HEK293 (cell line): ENCODE measurements around the gene ELANE.

Source experiments
- CTCF ChIA-PET: fragments of 350-600 bp; formaldehyde crosslinking; extraction: SDS; loops from one replicate; lab custom pipeline; 2021; ENCODE audit warnings: antibody characterized with exemption; lab: Yijun Ruan, JAX
- POLR2A ChIA-PET: fragments of 300-600 bp; formaldehyde crosslinking; extraction: SDS; loops from one replicate; lab custom pipeline; 2020; ENCODE audit warnings: antibody characterized with exemption, inconsistent platforms; lab: Yijun Ruan, JAX
- H3K27ac ChIP-seq: fragments of 200-500 bp; sonication (Bioruptor generic); 2 replicates; pipeline ENCODE4 v1.5.1; 2014; ENCODE audit warnings: low read depth, low read length, control low read depth, inconsistent platforms; ENCODE audit errors: extremely low read depth
- H3K36me3 ChIP-seq, 2 experiments: fragments of 200-500 bp in 1 of 2; sonication (Bioruptor generic) in 1 of 2; 1 replicate in 1 of 2; 2 replicates in 1 of 2; pipeline ENCODE4 v1.5.1; 2014 to 2017; ENCODE audit warnings: inconsistent platforms in 2 of 2, low read length in 2 of 2; ENCODE audit not compliant: control insufficient read depth in 2 of 2, insufficient read depth in 1 of 2
- H3K4me1 ChIP-seq: fragments of 200-500 bp; sonication (Bioruptor generic); 2 replicates; pipeline ENCODE4 v1.5.1; 2014; ENCODE audit warnings: mild to moderate bottlenecking, low read length, inconsistent platforms; ENCODE audit not compliant: control insufficient read depth, insufficient read depth
- H3K4me3 ChIP-seq: 2 replicates; pipeline ENCODE4 v1.5.1; 2011; ENCODE audit warnings: low read depth, mild to moderate bottlenecking, control low read depth, low read length, moderate library complexity
- H3K9me3 ChIP-seq: fragments of 200-500 bp; sonication (Bioruptor generic); 2 replicates; pipeline ENCODE4 v1.5.1; 2014; ENCODE audit warnings: low read depth, low read length, inconsistent platforms; ENCODE audit not compliant: control insufficient read depth, insufficient read depth
- HIC1 ChIP-seq: fragments of 450-650 bp; formaldehyde crosslinking; IDR thresholded peaks from 2 replicates; pipeline ENCODE4 v1.5.1; 2016; ENCODE audit warnings: missing biosample characterization, missing genetic modification characterization
- IKZF3 ChIP-seq: fragments of 450-650 bp; IDR thresholded peaks from 2 replicates; pipeline ENCODE4 v1.5.0; 2018; ENCODE audit warnings: missing biosample characterization, mild to moderate bottlenecking, missing genetic modification characterization, moderate library complexity
- KLF10 ChIP-seq: fragments of 450-650 bp; IDR thresholded peaks from 2 replicates; pipeline ENCODE4 v1.5.1; 2018; ENCODE audit warnings: missing biosample characterization, mild to moderate bottlenecking, missing genetic modification characterization
- KLF17 ChIP-seq: fragments of 450-650 bp; formaldehyde crosslinking; IDR thresholded peaks from 2 replicates; pipeline ENCODE4 v1.5.1; 2016; ENCODE audit warnings: missing biosample characterization, missing genetic modification characterization
- PATZ1 ChIP-seq: fragments of 450-650 bp; formaldehyde crosslinking; IDR thresholded peaks from 2 replicates; pipeline ENCODE4 v1.5.1; 2016; ENCODE audit warnings: missing biosample characterization, missing genetic modification characterization
- YY2 ChIP-seq: fragments of 450-650 bp; formaldehyde crosslinking; IDR thresholded peaks from 2 replicates; pipeline ENCODE4 v1.5.1; 2016; ENCODE audit warnings: missing biosample characterization, missing genetic modification characterization
- ZBTB20 ChIP-seq: fragments of 450-650 bp; formaldehyde crosslinking; IDR thresholded peaks from 2 replicates; pipeline ENCODE4 v1.5.1; 2016; ENCODE audit warnings: missing biosample characterization, missing genetic modification characterization
- ZNF133 ChIP-seq: fragments of 450-650 bp; formaldehyde crosslinking; IDR thresholded peaks from 2 replicates; pipeline ENCODE4 v1.5.1; 2016; ENCODE audit warnings: missing biosample characterization, missing genetic modification characterization
- ZNF19 ChIP-seq: fragments of 450-650 bp; formaldehyde crosslinking; IDR thresholded peaks from 2 replicates; pipeline ENCODE4; 2016; ENCODE audit warnings: missing biosample characterization, missing genetic modification characterization, low read depth
- ZNF223 ChIP-seq: fragments of 450-650 bp; formaldehyde crosslinking; IDR thresholded peaks from 2 replicates; pipeline ENCODE4 v1.5.1; 2016; ENCODE audit warnings: missing biosample characterization, missing genetic modification characterization
- ZNF350 ChIP-seq: fragments of 450-650 bp; formaldehyde crosslinking; IDR thresholded peaks from 2 replicates; pipeline ENCODE4 v1.5.0; 2017; ENCODE audit warnings: missing biosample characterization, mild to moderate bottlenecking, missing genetic modification characterization
- ZNF404 ChIP-seq: fragments of 450-650 bp; formaldehyde crosslinking; IDR thresholded peaks from 2 replicates; pipeline ENCODE4 v1.5.1; 2017; ENCODE audit warnings: missing biosample characterization, missing genetic modification characterization
- ZNF501 ChIP-seq: fragments of 450-650 bp; formaldehyde crosslinking; IDR thresholded peaks from 2 replicates; pipeline ENCODE4 v1.5.1; 2016; ENCODE audit warnings: missing biosample characterization, missing genetic modification characterization
- ZNF510 ChIP-seq: fragments of 450-650 bp; formaldehyde crosslinking; IDR thresholded peaks from 2 replicates; pipeline ENCODE4 v1.5.1; 2018; ENCODE audit warnings: mild to moderate bottlenecking, missing genetic modification characterization, missing biosample characterization; ENCODE audit not compliant: insufficient replicate concordance
- ZNF561 ChIP-seq: fragments of 450-650 bp; IDR thresholded peaks from 2 replicates; pipeline ENCODE4 v1.5.1; 2018; ENCODE audit warnings: missing biosample characterization, missing genetic modification characterization, borderline replicate concordance
- ZNF571 ChIP-seq: fragments of 450-650 bp; formaldehyde crosslinking; IDR thresholded peaks from 2 replicates; pipeline ENCODE4 v1.5.0; 2017; ENCODE audit warnings: missing biosample characterization, missing genetic modification characterization
- ZNF600 ChIP-seq: fragments of 450-650 bp; formaldehyde crosslinking; IDR thresholded peaks from 2 replicates; pipeline ENCODE4 v1.5.1; 2016; ENCODE audit warnings: missing biosample characterization, missing genetic modification characterization
- ZNF610 ChIP-seq: fragments of 450-650 bp; formaldehyde crosslinking; IDR thresholded peaks from 2 replicates; pipeline ENCODE4 v1.5.1; 2016; ENCODE audit warnings: missing biosample characterization, missing genetic modification characterization, borderline replicate concordance
- ZNF677 ChIP-seq: fragments of 450-650 bp; IDR thresholded peaks from 2 replicates; pipeline ENCODE4 v1.5.0; 2018; ENCODE audit warnings: missing biosample characterization, mild to moderate bottlenecking, missing genetic modification characterization, moderate library complexity
- ZNF76 ChIP-seq: fragments of 450-650 bp; formaldehyde crosslinking; IDR thresholded peaks from 2 replicates; pipeline ENCODE4; 2016; ENCODE audit warnings: low read depth, missing biosample characterization, missing genetic modification characterization, borderline replicate concordance
- ZNF776 ChIP-seq: fragments of 450-650 bp; formaldehyde crosslinking; IDR thresholded peaks from 2 replicates; pipeline ENCODE4 v1.5.0; 2017; ENCODE audit warnings: missing biosample characterization, missing genetic modification characterization, borderline replicate concordance
- ZNF843 ChIP-seq: fragments of 450-650 bp; formaldehyde crosslinking; IDR thresholded peaks from 2 replicates; pipeline ENCODE4 v1.5.1; 2016; ENCODE audit warnings: missing biosample characterization, missing genetic modification characterization

ELANE gene

GRCh38 chr19:806815-807421, 45.2 kb upstream of the ELANE start:
- 0 out of 2 replicates have a peak, but pooled peaks have one; percentile 14 for TF ChIP-seq PATZ1 (tag by site-specific recombination)
- 0 out of 2 replicates have a peak, but pooled peaks have one; percentile 27 for TF ChIP-seq HIC1
- no peak for TF ChIP-seq ZNF843
- peaks cover 25 to 98% of the 10 kb centered on the region in 2 experiments; a peak in 2 of 3 replicates for H3K36me3 ChIP-seq
- H3K27ac ChIP-seq = no peak overlapping the region
- peaks cover 9% of the 10 kb centered on the region; the same call in 1 of the 2 replicates for H3K4me1 ChIP-seq
- H3K9me3 ChIP-seq = no peaks in the 10 kb centered on the region
- POLR2A ChIA-PET = no interaction called here
- CTCF ChIA-PET = interaction anchor here (0.6 kb wide), 1 partner anchor 36 kb away, joined by 3 read pairs; no protein-coding TSS in a partner anchor
- no peak overlapping the region for H3K4me3 ChIP-seq

- TF ChIP-seq ZBTB20 (tag by site-specific recombination) (no peak), HIC1 (peak; percentile 32; the same call in 1 of the 2 replicates)
- Histone ChIP-seq H3K9me3 (no peaks in the 10 kb centered on the region), H3K27ac (peak overlapping the region; percentile 37; the same call in 1 of the 2 replicates), H3K4me1 (no peaks in the 10 kb centered on the region), H3K4me3 (no peak overlapping the region), H3K36me3 (peaks cover 25 to 95% of the 10 kb centered on the region in 2 experiments; a peak in 2 of 3 replicates)
- ChIA-PET POLR2A (interaction anchor here (0.6 kb wide), 1 partner anchor 11 kb away, joined by 3 read pairs; no protein-coding TSS in a partner anchor), CTCF (interaction anchor here (2.2 kb wide), 1 partner anchor 9 kb away, joined by 5 read pairs; no protein-coding TSS in a partner anchor)
Observed at GRCh38 chr19:807627-808422, 44.3 kb upstream of the ELANE start.

GRCh38 chr19:808423-808775, 43.7 kb upstream of the ELANE start:
- POLR2A ChIA-PET = no interaction called here
- TF ChIP-seq ZNF610 (tag by site-specific recombination) (no peak), ZNF404 (tag by site-specific recombination) (no peak), ZNF223 (no peak), ZNF776 (tag by site-specific recombination) (no peak), YY2 (tag by site-specific recombination) (no peak), KLF10 (tag by site-specific recombination) (no peak), ZNF561 (tag by site-specific recombination) (no peak), KLF17 (tag by site-specific recombination) (no peak), ZNF510 (no peak), ZNF133 (tag by site-specific recombination) (no peak), ZNF677 (no peak), ZNF571 (tag by site-specific recombination) (no peak), ZNF19 (tag by site-specific recombination) (no peak), ZNF350 (no peak), IKZF3 (tag by site-specific recombination) (no peak), ZNF76 (tag by site-specific recombination) (no peak), ZNF600 (no peak), ZNF501 (tag by site-specific recombination) (no peak)

More at GRCh38 chr19:808423-808775, 43.7 kb upstream of the ELANE start:
- no peak overlapping the region for H3K4me3 ChIP-seq
- CTCF ChIA-PET = interaction anchor here (0.6 to 2.2 kb wide), 2 partner anchors 9 to 37 kb away, joined by 3 to 5 read pairs; no protein-coding TSS in a partner anchor
- H3K9me3 ChIP-seq = no peaks in the 10 kb centered on the region
- no peaks in the 10 kb centered on the region for H3K4me1 ChIP-seq
- H3K27ac ChIP-seq = no peak overlapping the region
- peaks cover 25 to 94% of the 10 kb centered on the region in 2 experiments; a peak in 2 of 3 replicates for H3K36me3 ChIP-seq
